GM19043 (cell line): Measurements from ENCODE around the gene NEK4.
"Not testable (repeated sequence)": the region's sequence is repeated elsewhere in the genome, so short reads cannot be mapped to it uniquely, and the experiment has no call there.

ENCODE experiments used
- ATAC-seq: cut with Tn5 transposase; IDR thresholded peaks from one replicate; pipeline ENCODE4 v1.9.1; 2021; ENCODE audit warnings: low read depth; ENCODE audit not compliant: unreplicated experiment

Gene NEK4

GRCh38 chr3:52679811-52680210 lies 90.9 kb downstream of the NEK4 start:
- ATAC-seq: no peak

DNA sequence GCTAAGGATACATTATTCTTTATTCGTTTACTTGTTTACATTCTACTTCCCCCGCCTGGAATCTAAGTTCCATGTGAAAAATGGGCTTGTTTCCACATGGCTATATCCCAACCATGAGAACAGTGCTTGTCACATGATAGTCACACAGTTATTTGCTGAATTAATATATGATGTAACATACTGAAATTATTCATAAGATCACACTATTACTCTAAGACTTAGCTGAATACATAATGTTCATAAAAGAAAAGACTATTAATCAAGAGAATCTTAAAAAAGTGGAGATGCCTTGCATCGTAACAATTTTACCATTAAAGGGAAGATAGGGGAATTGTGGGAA lies 91.6 kb downstream of the NEK4 start:
- ATAC-seq: no peak

GRCh38 chr3:52678265-52679198 lies 92.2 kb downstream of the NEK4 start:
- ATAC-seq: no peak

- ATAC-seq: not testable (repeated sequence)
These were observed 94.5 kb downstream of the NEK4 start for GRCh38 chr3:52676201-52676600.

DNA sequence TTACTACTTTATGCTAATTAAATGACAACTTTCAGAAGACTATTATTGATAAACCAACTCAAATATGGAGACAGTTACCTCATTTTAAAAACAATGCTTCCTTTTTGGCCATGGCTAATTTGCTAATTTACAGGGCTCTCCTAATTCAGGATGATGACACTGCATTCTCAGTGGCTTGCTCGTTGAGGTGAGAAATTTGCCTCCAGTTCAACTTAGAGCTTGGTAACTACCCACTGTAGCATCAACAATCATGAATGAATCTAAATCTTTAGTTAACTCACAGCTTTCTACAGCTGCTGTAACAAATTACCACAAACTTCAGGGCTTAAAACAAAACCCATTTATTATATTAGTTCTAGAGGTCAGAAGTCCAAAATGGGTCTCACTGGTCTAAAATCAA lies 99.1 kb downstream of the NEK4 start:
- no peak for ATAC-seq

GRCh38 chr3:52670621-52671521 lies 99.9 kb downstream of the NEK4 start:
- ATAC-seq: peak; percentile 76

- ATAC-seq: no peak
These were observed 107.6 kb downstream of the NEK4 start for GRCh38 chr3:52663098-52663497.

DNA sequence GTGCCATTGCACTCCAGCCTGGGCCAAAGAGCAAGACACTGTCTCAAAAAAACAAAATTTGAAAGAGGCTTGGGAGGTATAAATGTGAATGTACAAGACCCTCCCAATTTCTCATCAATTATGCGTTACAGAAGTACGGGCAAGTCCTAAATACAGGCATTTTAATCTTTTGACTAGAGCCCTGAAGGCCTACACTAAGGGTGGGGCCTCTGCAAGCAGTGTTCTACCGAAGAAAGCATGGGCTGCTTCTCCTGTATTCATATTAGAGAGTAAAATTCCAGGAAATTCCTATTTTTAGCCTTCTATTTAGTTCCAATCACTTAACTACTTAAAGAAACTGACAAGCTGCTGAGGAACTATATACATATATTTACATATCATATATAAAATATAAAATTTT lies 110.7 kb downstream of the NEK4 start:
- no peak for ATAC-seq
